Measurements from ENCODE around the gene ID1.
"Not testable (repeated sequence)": the region's sequence is repeated elsewhere in the genome, so short reads cannot be mapped to it uniquely, and the experiment has no call there.

ID1 gene

GRCh38 chr20:31623123-31623505 lies 18.0 kb downstream of the ID1 start:
- in situ Hi-C loops (cut with MboI; ENCODE audit: low pct_unique_long_range_greater_than_20kb, low sequenced_read_pairs); DNase-seq: not testable (repeated sequence)

DNA sequence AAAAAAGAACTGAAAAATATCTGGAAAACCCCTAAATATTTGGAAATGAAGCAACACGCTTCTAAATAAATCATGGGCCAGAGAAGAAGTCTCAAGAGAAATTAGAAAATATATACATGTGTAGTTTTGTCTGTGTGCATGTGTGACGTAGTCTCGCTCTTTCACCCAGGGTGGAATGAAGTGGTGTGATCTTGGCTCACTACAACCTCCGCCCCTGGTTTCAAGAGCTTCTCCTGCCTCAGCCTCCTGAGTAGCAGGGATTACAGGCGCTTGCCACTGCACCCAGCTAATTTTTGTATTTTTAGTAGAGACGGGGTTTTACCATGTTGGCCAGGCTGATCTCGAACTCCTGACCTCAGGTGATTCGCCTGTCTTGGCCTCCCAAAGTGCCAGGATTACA lies 21.4 kb downstream of the ID1 start:
- in situ Hi-C loops (cut with MboI; ENCODE audit: low pct_unique_long_range_greater_than_20kb, low sequenced_read_pairs); DNase-seq: not testable (repeated sequence)

GRCh38 chr20:31628057-31628456 lies 23.0 kb downstream of the ID1 start:
- DNase-seq; in situ Hi-C loops (cut with MboI; ENCODE audit: low pct_unique_long_range_greater_than_20kb, low sequenced_read_pairs): not testable (repeated sequence)

DNA sequence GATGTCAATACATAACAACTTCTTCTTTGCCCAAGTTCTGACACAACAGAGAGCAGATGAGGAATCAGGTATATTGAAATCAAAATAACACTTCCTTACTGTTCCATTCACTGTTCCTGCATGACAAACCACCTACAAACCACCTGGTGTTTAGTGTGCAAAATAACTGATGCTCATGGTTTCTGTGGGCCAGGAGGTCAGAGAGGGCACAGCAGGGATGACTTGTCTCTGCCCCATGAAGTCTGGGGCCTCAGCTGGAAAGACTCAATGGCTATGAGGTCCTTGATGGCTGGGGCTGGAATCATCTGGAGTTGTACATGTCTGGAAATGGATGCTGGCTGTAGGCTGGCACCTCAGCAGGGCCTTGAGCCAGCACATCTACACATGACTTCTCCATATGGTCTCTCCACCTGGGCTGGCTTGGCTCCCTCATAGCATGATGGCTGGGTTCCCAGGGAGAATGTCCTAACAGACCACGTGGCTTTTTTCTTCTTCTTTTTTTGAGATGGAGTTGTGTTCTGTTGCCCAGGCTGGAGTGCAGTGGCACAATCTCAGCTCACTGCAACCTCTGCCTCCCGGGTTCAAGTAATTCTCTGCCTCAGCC lies 25.2 kb downstream of the ID1 start:
- in situ Hi-C loops (cut with MboI; ENCODE audit: low pct_unique_long_range_greater_than_20kb, low sequenced_read_pairs), result no loop called here
- DNase-seq, result no peak

DNA sequence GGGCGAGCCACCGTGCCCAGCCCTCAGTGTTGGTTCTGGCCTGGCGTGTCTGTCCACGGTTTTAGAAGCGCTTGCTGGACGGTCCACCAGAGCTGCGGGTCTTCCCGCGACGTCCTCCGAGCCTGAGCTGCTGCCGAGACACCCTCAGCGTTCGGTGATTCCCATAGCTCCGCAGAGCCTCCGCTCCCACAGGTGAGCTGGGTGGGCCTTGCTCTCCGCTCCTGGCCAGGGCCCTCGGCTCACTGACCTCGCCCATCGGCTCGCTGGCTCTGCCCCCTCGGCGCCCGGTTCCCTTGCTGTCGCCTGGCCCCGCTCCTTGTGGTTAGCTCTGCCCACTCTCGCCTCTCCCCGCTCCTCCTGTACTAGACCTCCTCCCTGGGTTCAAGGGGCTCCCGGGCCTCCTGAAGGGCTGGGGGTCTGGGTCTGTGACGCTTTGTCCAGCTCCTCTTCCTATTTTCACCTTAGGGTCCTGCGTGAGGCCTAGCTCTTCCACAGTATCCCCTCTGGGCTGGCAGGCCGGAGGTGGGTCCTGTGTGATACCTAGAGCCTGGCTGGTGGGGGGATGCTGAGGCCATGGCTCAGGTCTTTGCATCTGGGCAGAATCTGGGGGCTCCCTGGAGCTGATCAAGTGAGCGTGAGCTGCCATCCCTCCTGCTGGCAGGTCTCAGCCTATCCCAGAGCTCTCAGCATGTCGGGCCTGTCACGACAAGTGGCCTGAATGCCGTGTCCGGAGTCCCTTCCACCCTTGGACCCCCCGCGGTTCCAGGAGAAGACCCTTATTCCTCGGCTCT lies 27.7 kb downstream of the ID1 start:
- in situ Hi-C loops (cut with MboI; ENCODE audit: low pct_unique_long_range_greater_than_20kb, low sequenced_read_pairs), result no loop called here
- DNase-seq, result no peak

DNA sequence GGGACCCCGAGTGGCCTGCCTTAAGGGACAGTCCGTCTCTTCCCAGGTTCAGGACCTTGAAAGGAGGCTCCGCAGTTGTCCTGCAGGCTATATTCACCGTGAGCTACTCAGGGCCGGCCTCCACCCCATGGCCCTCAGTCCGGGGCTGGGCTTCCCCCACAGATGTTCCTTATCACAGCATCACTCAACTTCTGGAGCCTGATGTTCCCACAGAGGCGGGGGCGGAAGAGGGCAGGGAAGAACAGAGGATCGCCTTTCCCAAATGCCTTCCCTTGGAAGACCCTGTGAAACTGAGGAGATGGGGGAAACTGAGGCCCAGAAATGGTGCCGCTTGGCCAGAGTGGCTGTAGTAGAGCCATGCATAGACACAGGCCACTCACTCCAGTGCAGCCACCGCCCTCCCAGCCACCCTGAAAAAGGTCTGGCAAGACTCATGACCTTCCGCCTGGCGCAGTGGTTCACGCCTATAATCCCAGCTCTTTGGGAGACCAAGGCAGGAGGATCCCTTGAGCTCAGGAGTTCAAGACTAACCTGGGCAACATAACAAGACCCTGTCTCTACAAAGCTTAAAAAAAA lies 28.3 kb downstream of the ID1 start:
- in situ Hi-C loops (cut with MboI; ENCODE audit: low pct_unique_long_range_greater_than_20kb, low sequenced_read_pairs), result no loop called here
- no peak for DNase-seq

- in situ Hi-C loops (cut with MboI; ENCODE audit: low pct_unique_long_range_greater_than_20kb, low sequenced_read_pairs), result no loop called here
Measured at GRCh38 chr20:31637660-31638059, 32.6 kb downstream of the ID1 start, which contains the start of gene COX4I2. Gene COX4I2 (plus strand): TSS chr20:31637912. CDS start chr20:31639018, 1,106 bp downstream.

DNA sequence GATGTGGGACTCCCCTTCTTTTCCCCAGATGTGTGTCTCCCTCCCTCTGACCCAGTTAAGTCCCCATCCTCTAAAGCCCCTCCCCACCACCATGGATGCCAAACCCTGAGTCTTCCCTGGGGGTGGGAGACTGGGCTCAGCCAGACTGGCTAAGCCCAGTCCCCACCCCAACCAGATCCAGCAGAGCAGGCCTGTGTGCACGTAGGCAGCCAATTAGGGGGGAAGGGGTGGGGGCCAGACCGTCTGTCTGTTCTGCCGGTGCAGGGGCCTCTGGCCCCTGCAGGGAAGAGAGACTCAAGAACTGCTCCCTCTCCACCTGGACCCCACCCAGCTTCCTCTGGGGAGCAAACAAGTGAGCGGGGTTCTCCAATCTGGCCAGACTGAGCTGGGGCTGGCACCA lies 33.2 kb downstream of the ID1 start:
- no peak for DNase-seq
- in situ Hi-C loops (cut with MboI; ENCODE audit: low pct_unique_long_range_greater_than_20kb, low sequenced_read_pairs), result no loop called here

More at GRCh38 chr20:31637660-31638059, 32.6 kb downstream of the ID1 start, which contains the start of gene COX4I2:
- DNase-seq, result no peak

DNA sequence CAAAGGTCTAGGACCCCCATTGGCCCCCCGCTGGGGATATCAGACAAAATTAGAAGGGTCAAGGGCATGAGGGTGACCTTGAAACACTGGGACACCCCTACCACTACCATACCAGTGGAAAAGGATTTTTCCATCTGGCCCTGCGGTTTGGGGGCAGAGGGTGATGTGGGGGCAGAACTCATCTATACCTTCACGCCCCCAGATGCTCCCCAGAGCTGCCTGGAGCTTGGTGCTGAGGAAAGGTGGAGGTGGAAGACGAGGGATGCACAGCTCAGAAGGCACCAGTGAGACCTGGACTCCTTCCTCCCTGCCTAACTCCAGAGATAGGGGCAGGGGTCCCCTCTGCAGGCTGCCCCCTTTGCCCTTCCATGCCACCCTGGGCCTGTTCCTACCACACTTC lies 33.7 kb downstream of the ID1 start:
- in situ Hi-C loops (cut with MboI; ENCODE audit: low pct_unique_long_range_greater_than_20kb, low sequenced_read_pairs), result no loop called here
- DNase-seq, result no peak

GRCh38 chr20:31640259-31640658 lies 35.2 kb downstream of the ID1 start:
- in situ Hi-C loops (cut with MboI; ENCODE audit: low pct_unique_long_range_greater_than_20kb, low sequenced_read_pairs), result no loop called here

DNA sequence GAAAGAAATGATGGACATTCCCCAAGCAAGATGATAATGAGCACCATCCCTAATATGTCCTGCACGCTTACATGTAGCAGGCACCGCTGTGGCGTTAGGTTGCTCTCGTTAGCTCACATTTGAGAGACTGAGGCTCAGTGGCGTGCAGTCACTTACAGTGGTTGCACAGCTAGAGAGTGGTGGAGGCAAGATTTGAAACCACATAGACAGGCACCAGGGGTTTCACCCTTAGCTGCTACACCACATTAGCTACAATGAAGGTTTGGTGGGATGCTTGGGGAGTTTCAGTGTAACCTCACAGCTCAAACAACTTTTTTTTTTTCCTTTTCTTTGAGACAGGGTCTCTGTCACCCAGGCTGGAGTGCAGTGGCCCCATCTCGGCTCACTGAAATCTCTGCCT lies 36.3 kb downstream of the ID1 start:
- in situ Hi-C loops (cut with MboI; ENCODE audit: low pct_unique_long_range_greater_than_20kb, low sequenced_read_pairs), result no loop called here
- DNase-seq, result no peak

More at GRCh38 chr20:31640259-31640658, 35.2 kb downstream of the ID1 start:
- no peak for DNase-seq

DNA sequence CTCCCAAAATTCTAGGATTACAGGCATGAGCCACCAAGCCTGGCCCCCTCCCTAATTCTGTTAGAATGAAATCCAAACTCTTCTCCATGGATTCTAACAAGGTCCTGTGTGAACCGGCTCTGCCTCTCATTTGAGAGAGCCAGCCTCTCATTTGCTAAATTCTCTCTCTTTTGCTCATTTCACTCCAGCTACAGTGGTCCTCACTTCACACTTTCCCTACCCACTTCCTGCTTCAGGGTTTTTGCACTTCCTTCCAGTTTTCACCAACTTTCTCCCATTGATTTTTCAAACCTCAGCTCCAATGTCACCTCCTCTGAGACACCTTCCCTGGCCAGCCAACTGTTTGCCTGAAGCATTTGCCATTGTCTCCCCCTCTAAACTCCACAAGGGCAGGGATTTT lies 37.7 kb downstream of the ID1 start:
- in situ Hi-C loops (cut with MboI; ENCODE audit: low pct_unique_long_range_greater_than_20kb, low sequenced_read_pairs), result no loop called here

DNA sequence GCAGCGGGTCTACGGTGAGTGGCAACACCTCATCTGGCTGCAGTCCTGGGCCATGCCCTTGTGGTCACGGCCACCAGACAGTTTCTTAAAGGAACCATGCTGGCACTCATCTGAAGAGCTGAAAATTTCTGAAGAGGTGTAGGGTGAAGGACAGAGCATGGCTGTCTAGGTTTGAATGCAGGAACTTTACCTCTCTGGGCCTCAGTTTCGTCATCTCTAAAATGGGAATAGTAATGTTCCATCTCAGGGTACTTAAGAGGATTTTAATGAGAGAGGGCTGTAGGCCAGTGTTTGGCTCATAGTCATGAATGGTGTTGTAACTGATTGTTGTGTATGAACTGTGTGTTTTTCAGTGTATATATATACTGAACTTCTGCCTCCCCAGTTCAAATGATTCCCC lies 38.4 kb downstream of the ID1 start:
- in situ Hi-C loops (cut with MboI; ENCODE audit: low pct_unique_long_range_greater_than_20kb, low sequenced_read_pairs), result no loop called here
- no peak for DNase-seq

More for the DNA sequence above, 37.7 kb downstream of the ID1 start:
- DNase-seq, result peak; percentile 23

- in situ Hi-C loops (cut with MboI; ENCODE audit: low pct_unique_long_range_greater_than_20kb, low sequenced_read_pairs), result no loop called here
- no peak for DNase-seq
Measured at GRCh38 chr20:31644701-31645100, 39.6 kb downstream of the ID1 start.

GRCh38 chr20:31648104-31648503 lies 43.0 kb downstream of the ID1 start:
- in situ Hi-C loops (cut with MboI; ENCODE audit: low pct_unique_long_range_greater_than_20kb, low sequenced_read_pairs); DNase-seq: not testable (repeated sequence)

GRCh38 chr20:31652917-31653396 lies 47.9 kb downstream of the ID1 start:
- in situ Hi-C loops (cut with MboI; ENCODE audit: low pct_unique_long_range_greater_than_20kb, low sequenced_read_pairs), result no loop called here
- no peak for DNase-seq

DNA sequence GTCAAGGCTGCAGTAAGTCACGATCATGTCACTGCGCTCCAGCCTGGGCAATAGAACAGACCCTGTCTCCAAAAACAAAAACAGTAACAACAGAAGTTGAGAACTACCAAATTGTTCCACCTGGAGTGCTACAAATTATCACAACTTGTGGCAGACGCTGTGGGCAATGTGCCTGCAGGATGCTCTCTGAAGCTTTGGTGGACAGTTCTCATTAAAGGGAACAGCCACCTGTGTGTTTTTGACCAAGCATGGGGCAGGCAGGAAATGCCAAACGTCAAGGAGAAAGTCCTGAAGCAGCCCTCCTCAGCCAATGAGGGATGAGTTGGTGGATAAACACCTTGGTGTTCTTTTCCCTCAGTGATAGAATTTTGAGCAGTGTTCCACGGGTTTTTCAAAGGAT lies 48.5 kb downstream of the ID1 start:
- no peak for DNase-seq
- in situ Hi-C loops (cut with MboI; ENCODE audit: low pct_unique_long_range_greater_than_20kb, low sequenced_read_pairs), result no loop called here

DNA sequence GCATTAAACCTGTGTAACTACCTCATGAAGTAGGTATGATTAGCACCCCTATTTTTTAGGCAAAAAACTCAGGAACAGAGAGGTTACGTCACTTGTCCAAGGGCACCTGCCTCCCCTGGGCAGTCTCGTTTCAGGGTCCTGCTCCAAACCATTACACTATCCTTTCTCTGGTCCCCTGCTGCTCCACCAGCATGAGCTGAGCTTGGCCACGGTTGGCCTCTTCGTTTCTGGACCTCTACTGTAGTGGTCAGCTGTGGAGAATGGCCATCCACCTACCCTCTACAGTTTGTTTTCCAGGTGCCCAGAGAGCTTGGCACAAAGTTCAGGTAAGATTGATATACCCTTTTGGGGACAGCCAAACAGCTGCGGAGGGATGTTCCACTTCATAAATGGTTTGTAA lies 49.4 kb downstream of the ID1 start:
- no peak for DNase-seq
- in situ Hi-C loops (cut with MboI; ENCODE audit: low pct_unique_long_range_greater_than_20kb, low sequenced_read_pairs), result no loop called here
